GM12891 (cell line): ENCODE results near the gene KIN.
"Not testable (repeated sequence)": the region's sequence is repeated elsewhere in the genome, so short reads cannot be mapped to it uniquely, and the experiment has no call there.

Source experiments
- DNase-seq: peaks from one replicate; pipeline ENCODE4 v3.0.0; 2011; ENCODE audit warnings: low spot score; ENCODE audit not compliant: insufficient read length
- FAIRE-seq: peaks from 2 replicates; lab custom pipeline; 2011; peaks lifted over from hg19 to GRCh38; lab: Jason Lieb, UNC
- PAX5 ChIP-seq: IDR thresholded peaks from 2 replicates; pipeline ENCODE4 v1.6.1; 2011; ENCODE audit warnings: low read length, moderate library complexity, mild to moderate bottlenecking; ENCODE audit not compliant: insufficient read depth, severe bottlenecking
- POLR2A ChIP-seq: IDR thresholded peaks from 2 replicates; pipeline ENCODE4 v1.6.1; 2011; ENCODE audit warnings: low read depth, low read length, control low read depth
- POLR2AphosphoS5 ChIP-seq: IDR thresholded peaks from 2 replicates; pipeline ENCODE4 v1.6.1; 2011; ENCODE audit warnings: low read depth, low read length, control low read depth
- POU2F2 ChIP-seq: IDR thresholded peaks from 2 replicates; pipeline ENCODE4 v1.6.1; 2011; ENCODE audit warnings: low read depth, mild to moderate bottlenecking, control low read depth, low read length, moderate library complexity
- SPI1 ChIP-seq: IDR thresholded peaks from 2 replicates; pipeline ENCODE4 v1.6.1; 2011; ENCODE audit warnings: low read depth, low read length, control low read depth
- TAF1 ChIP-seq: IDR thresholded peaks from 2 replicates; pipeline ENCODE4 v1.6.1; 2011; ENCODE audit warnings: low read depth, low read length, control low read depth

KIN gene

GRCh38 chr10:7817984-7818294 is 30.1 kb upstream of the KIN start:
- FAIRE-seq: no peak
- TF ChIP-seq TAF1 (no peak), POLR2A (no peak), SPI1 (no peak), POU2F2 (no peak), PAX5 (no peak), POLR2AphosphoS5 (no peak)

GRCh38 chr10:7817576-7817975 is 29.8 kb upstream of the KIN start:
- DNase-seq (no peak), FAIRE-seq (no peak)
- TF ChIP-seq POLR2AphosphoS5: no peak
- TF ChIP-seq SPI1: no peak
- no peak for TF ChIP-seq POLR2A
- TF ChIP-seq PAX5: no peak
- TF ChIP-seq POU2F2: no peak
- no peak for TF ChIP-seq TAF1

More at GRCh38 chr10:7817984-7818294, 30.1 kb upstream of the KIN start:
- no peak for DNase-seq

GRCh38 chr10:7813481-7813880 is 25.7 kb upstream of the KIN start:
- TF ChIP-seq PAX5 (no peak), POLR2A (no peak)
- no peak for DNase-seq
- no peak for FAIRE-seq

- DNase-seq, FAIRE-seq: not testable (repeated sequence)
Measured at GRCh38 chr10:7811743-7812142, 23.9 kb upstream of the KIN start.

- TF ChIP-seq PAX5: no peak
- no peak for TF ChIP-seq POU2F2
- no peak for TF ChIP-seq POLR2AphosphoS5
- TF ChIP-seq SPI1: no peak
- TF ChIP-seq TAF1: no peak
- no peak for TF ChIP-seq POLR2A
- no peak for FAIRE-seq
Measured at GRCh38 chr10:7811000-7811399, 23.2 kb upstream of the KIN start.

GRCh38 chr10:7810443-7810842 is 22.6 kb upstream of the KIN start:
- DNase-seq (no peak), FAIRE-seq (no peak)
- no peak for TF ChIP-seq POU2F2

More at GRCh38 chr10:7811000-7811399, 23.2 kb upstream of the KIN start:
- no peak for DNase-seq

- DNase-seq (no peak), FAIRE-seq (no peak)
Measured at GRCh38 chr10:7808686-7809267, 21.0 kb upstream of the KIN start.

GRCh38 chr10:7804741-7805140 is 16.9 kb upstream of the KIN start:
- DNase-seq (no peak), FAIRE-seq (no peak)
- no peak for TF ChIP-seq SPI1
- no peak for TF ChIP-seq POU2F2
- no peak for TF ChIP-seq TAF1
- TF ChIP-seq POLR2A: no peak
- TF ChIP-seq POLR2AphosphoS5: no peak
- no peak for TF ChIP-seq PAX5

More at GRCh38 chr10:7808686-7809267, 21.0 kb upstream of the KIN start:
- TF ChIP-seq SPI1: no peak
- TF ChIP-seq POU2F2: no peak
- TF ChIP-seq PAX5: no peak
- TF ChIP-seq POLR2A: no peak
- TF ChIP-seq POLR2AphosphoS5: no peak; the same call in 1 of the 2 replicates
- no peak for TF ChIP-seq TAF1

GRCh38 chr10:7804216-7804615 is 16.4 kb upstream of the KIN start:
- no peak for TF ChIP-seq TAF1
- DNase-seq (no peak), FAIRE-seq (no peak)

- no peak for TF ChIP-seq POU2F2
- TF ChIP-seq POLR2A: no peak
- no peak for TF ChIP-seq TAF1
- TF ChIP-seq POLR2AphosphoS5: no peak
- FAIRE-seq (no peak), DNase-seq (no peak)
Measured at GRCh38 chr10:7802606-7803005, 14.8 kb upstream of the KIN start.

- TF ChIP-seq TAF1: no peak
- TF ChIP-seq SPI1: no peak
- TF ChIP-seq POLR2A: no peak
- no peak for TF ChIP-seq POLR2AphosphoS5
- no peak for TF ChIP-seq POU2F2
- no peak for DNase-seq
Measured at GRCh38 chr10:7797582-7797981, 9.8 kb upstream of the KIN start.

GRCh38 chr10:7795605-7796004 is 7.8 kb upstream of the KIN start:
- TF ChIP-seq POLR2A: no peak
- TF ChIP-seq TAF1: no peak
- TF ChIP-seq POLR2AphosphoS5: no peak
- no peak for TF ChIP-seq POU2F2
- TF ChIP-seq SPI1: no peak
- DNase-seq: no peak
- FAIRE-seq: no peak

More at GRCh38 chr10:7797582-7797981, 9.8 kb upstream of the KIN start:
- no peak for FAIRE-seq
